Right atrium auricular region (tissue), 2 donors: ENCODE data around the gene PARD6B. TPM values are rescaled to one million over a fixed set of nuclear protein-coding genes. Genes with fewer than 3 reads are reported as not detected.
A peak's percentile ranks its signal among the peaks of the same experiment; 100 is the strongest.

ENCODE experiments used
- DNase-seq: peaks from one replicate; pipeline ENCODE4 v3.0.0-alpha.2; 2019; ENCODE audit warnings: low spot score
- H3K27ac ChIP-seq, 2 donors: fragments of 200-600 bp; sonication (generic); 1 replicate in 1 of 2; 2 replicates in 1 of 2; pipeline ENCODE4 v1.5.1; 2016 to 2019
- H3K27me3 ChIP-seq, 2 donors: fragments of 200-600 bp; sonication (generic); one replicate each; pipeline versions ENCODE4 v1.5.1 to v1.6.0; 2017 to 2019
- H3K36me3 ChIP-seq: fragments of 200-600 bp; sonication (generic); one replicate; pipeline ENCODE4 v1.5.1; 2016
- H3K4me1 ChIP-seq, 2 donors: fragments of 200-600 bp; sonication (generic); one replicate each; pipeline versions ENCODE4 v1.5.1 to v1.6.0; 2017 to 2019
- H3K4me3 ChIP-seq, 2 donors: fragments of 200-600 bp; sonication (generic); 1 replicate in 1 of 2; 2 replicates in 1 of 2; pipeline ENCODE4 v1.5.1; 2017 to 2019; ENCODE audit warnings: mild to moderate bottlenecking in 1 of 2, moderate library complexity in 1 of 2
- H3K9me3 ChIP-seq, 2 donors: fragments of 200-600 bp; sonication (generic); one replicate each; pipeline ENCODE4 v1.5.1; 2019
- CTCF ChIP-seq, 2 donors: fragments of 200-600 bp; sonication (generic); IDR thresholded peaks; one replicate each; pipeline ENCODE4 v1.5.1; 2019; ENCODE audit warnings: antibody characterized with exemption in 2 of 2
- total RNA-seq, 2 donors: library from RNA; depleted of rRNA; stranded (reverse); fragments of >200 nt; gene quantifications; one replicate each; pipeline ENCODE4 v1.1.0, GENCODE V29; 2016

The PARD6B gene
- total RNA-seq, 2 donors from 2014 or later, result 4.4 to 5.9 TPM

GRCh38 chr20:50688256-50688975 is 43.0 kb upstream of the PARD6B start:
- Histone ChIP-seq H3K27ac (no peak overlapping the region), H3K4me3 (no peak overlapping the region), H3K4me1 (peaks cover 0 to 25% of the 10 kb centered on the region in 2 donors), H3K36me3 (no peaks in the 10 kb centered on the region), H3K9me3 (no peaks in the 10 kb centered on the region), H3K27me3 (no peaks in the 10 kb centered on the region)
- DNase-seq, result no peak
- no peak for TF ChIP-seq CTCF (IDR thresholded peaks at IDR 0.05)

GRCh38 chr20:50689864-50690649 is 41.3 kb upstream of the PARD6B start:
- Histone ChIP-seq H3K36me3 (no peaks in the 10 kb centered on the region), H3K4me1 (peaks cover 0 to 29% of the 10 kb centered on the region in 2 donors), H3K4me3 (peak overlapping the region; percentile 38 to 52), H3K27ac (no peak overlapping the region), H3K27me3 (no peaks in the 10 kb centered on the region), H3K9me3 (no peaks in the 10 kb centered on the region)
- no peak for TF ChIP-seq CTCF (IDR thresholded peaks at IDR 0.05)
- DNase-seq, result no peak

- Histone ChIP-seq H3K4me1 (peaks cover 0 to 37% of the 10 kb centered on the region in 2 donors), H3K4me3 (peak within 1 kb of the TSS; percentile 38 to 52), H3K27ac (peak within 1 kb of the TSS; percentile 38 to 42), H3K9me3 (no peaks in the 10 kb centered on the region), H3K27me3 (no peaks in the 10 kb centered on the region), H3K36me3 (no peaks in the 10 kb centered on the region)
- no peak for TF ChIP-seq CTCF (IDR thresholded peaks at IDR 0.05)
- DNase-seq, result no peak
These were observed 40.5 kb upstream of the PARD6B start, which contains the start of gene RIPOR3 for GRCh38 chr20:50690650-50691572. Gene RIPOR3 (minus strand): TSS chr20:50691542. CDS start chr20:50691128, 414 bp downstream.

GRCh38 chr20:50691573-50692551 is 39.5 kb upstream of the PARD6B start:
- peaks cover 0 to 39% of the 10 kb centered on the region in 2 donors for H3K4me1 ChIP-seq
- no peaks in the 10 kb centered on the region for H3K36me3 ChIP-seq
- H3K4me3 ChIP-seq, result peak overlapping the region; percentile 38 to 52
- no peaks in the 10 kb centered on the region for H3K27me3 ChIP-seq
- DNase-seq, result no peak
- no peak for TF ChIP-seq CTCF (IDR thresholded peaks at IDR 0.05)
- no peaks in the 10 kb centered on the region for H3K9me3 ChIP-seq
- peak overlapping the region; percentile 38 to 42 for H3K27ac ChIP-seq
